Measurements from ENCODE around the gene SLC26A1. TPM values are rescaled to one million over a fixed set of nuclear protein-coding genes. Genes with fewer than 3 reads are reported as not detected.

The SLC26A1 gene
- total and polyA plus RNA-seq, 2 of the 13 experiments (the other 11 are each of a cell fraction or from before 2014, with no cell fraction given), result 5.4 to 22.9 TPM

DNA sequence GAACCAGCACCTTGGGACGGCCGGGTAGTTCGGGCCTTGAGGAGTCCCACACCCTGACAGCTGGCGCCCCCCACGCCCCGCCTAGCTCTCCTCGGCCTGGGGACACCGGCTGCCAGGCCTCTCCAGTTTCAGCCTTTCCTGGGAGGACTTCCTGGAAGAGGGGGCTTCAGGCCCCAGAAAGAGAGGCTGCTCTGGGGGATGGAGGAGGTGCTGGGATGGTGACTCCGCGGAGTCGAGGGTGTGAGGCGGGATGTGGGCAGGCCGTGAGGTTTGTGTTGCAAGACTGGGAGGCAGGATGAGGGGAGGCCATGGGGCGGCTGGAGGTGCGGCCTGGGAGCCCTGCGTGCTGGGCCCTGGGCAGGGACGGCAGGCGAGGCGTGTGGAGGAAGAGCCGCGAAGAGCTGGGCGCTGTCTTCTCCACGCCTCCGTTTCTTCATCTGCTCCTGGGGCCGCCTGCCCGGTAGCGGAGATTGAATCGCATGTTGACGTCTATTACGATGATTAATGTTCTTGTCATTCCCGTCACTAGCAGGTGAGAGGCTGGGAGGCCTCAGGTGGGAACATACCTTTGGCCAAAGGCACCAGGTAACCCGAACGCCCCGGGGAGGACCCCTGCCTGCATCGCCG lies 17.3 kb upstream of the SLC26A1 start (continued):
- TF ChIP-seq, protein P1, sequence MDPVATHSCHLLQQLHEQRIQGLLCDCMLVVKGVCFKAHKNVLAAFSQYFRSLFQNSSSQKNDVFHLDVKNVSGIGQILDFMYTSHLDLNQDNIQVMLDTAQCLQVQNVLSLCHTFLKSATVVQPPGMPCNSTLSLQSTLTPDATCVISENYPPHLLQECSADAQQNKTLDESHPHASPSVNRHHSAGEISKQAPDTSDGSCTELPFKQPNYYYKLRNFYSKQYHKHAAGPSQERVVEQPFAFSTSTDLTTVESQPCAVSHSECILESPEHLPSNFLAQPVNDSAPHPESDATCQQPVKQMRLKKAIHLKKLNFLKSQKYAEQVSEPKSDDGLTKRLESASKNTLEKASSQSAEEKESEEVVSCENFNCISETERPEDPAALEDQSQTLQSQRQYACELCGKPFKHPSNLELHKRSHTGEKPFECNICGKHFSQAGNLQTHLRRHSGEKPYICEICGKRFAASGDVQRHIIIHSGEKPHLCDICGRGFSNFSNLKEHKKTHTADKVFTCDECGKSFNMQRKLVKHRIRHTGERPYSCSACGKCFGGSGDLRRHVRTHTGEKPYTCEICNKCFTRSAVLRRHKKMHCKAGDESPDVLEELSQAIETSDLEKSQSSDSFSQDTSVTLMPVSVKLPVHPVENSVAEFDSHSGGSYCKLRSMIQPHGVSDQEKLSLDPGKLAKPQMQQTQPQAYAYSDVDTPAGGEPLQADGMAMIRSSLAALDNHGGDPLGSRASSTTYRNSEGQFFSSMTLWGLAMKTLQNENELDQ (CRISPR knock-in tag; IDR thresholded peaks at IDR 0.05; ENCODE audit: borderline replicate concordance), result no peak
- TF ChIP-seq ZC3H13 (CRISPR knock-in tag; IDR thresholded peaks at IDR 0.05) (no peak), KAT2B (IDR thresholded peaks at IDR 0.05; ENCODE audit: borderline replicate concordance, low read depth, low read length) (no peak), FOSL2 (CRISPR knock-in tag; IDR thresholded peaks at IDR 0.05) (no peak), ZBTB7B (CRISPR knock-in tag; IDR thresholded peaks at IDR 0.05) (0 out of 2 replicates have a peak, but pooled peaks have one; percentile 3), ZNF543 (CRISPR knock-in tag; IDR thresholded peaks at IDR 0.05) (no peak), ZNF747 (CRISPR knock-in tag; IDR thresholded peaks at IDR 0.05; ENCODE audit: borderline replicate concordance) (no peak), ZNF773 (CRISPR knock-in tag; IDR thresholded peaks at IDR 0.05; ENCODE audit: borderline replicate concordance) (no peak), MED1 (CRISPR knock-in tag; IDR thresholded peaks at IDR 0.05) (no peak), IKZF4 (CRISPR knock-in tag; IDR thresholded peaks at IDR 0.05; ENCODE audit: borderline replicate concordance, low read depth, not compliant biosample characterization) (no peak), ZNF780A (CRISPR knock-in tag; IDR thresholded peaks at IDR 0.05) (no peak)
- TF ChIP-seq, protein P2, sequence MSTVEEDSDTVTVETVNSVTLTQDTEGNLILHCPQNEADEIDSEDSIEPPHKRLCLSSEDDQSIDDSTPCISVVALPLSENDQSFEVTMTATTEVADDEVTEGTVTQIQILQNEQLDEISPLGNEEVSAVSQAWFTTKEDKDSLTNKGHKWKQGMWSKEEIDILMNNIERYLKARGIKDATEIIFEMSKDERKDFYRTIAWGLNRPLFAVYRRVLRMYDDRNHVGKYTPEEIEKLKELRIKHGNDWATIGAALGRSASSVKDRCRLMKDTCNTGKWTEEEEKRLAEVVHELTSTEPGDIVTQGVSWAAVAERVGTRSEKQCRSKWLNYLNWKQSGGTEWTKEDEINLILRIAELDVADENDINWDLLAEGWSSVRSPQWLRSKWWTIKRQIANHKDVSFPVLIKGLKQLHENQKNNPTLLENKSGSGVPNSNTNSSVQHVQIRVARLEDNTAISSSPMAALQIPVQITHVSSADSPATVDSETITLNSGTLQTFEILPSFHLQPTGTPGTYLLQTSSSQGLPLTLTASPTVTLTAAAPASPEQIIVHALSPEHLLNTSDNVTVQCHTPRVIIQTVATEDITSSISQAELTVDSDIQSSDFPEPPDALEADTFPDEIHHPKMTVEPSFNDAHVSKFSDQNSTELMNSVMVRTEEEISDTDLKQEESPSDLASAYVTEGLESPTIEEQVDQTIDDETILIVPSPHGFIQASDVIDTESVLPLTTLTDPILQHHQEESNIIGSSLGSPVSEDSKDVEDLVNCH (CRISPR knock-in tag; IDR thresholded peaks at IDR 0.05), result no peak
- TF ChIP-seq, protein P3, sequence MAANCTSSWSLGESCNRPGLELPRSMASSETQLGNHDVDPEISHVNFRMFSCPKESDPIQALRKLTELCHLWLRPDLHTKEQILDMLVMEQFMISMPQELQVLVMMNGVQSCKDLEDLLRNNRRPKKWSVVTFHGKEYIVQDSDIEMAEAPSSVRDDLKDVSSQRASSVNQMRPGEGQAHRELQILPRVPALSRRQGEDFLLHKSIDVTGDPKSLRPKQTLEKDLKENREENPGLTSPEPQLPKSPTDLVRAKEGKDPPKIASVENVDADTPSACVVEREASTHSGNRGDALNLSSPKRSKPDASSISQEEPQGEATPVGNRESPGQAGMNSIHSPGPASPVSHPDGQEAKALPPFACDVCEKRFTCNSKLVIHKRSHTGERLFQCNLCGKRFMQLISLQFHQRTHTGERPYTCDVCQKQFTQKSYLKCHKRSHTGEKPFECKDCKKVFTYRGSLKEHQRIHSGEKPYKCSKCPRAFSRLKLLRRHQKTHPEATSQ (CRISPR knock-in tag; IDR thresholded peaks at IDR 0.05; ENCODE audit: borderline replicate concordance), result no peak
- TF ChIP-seq, protein P4, sequence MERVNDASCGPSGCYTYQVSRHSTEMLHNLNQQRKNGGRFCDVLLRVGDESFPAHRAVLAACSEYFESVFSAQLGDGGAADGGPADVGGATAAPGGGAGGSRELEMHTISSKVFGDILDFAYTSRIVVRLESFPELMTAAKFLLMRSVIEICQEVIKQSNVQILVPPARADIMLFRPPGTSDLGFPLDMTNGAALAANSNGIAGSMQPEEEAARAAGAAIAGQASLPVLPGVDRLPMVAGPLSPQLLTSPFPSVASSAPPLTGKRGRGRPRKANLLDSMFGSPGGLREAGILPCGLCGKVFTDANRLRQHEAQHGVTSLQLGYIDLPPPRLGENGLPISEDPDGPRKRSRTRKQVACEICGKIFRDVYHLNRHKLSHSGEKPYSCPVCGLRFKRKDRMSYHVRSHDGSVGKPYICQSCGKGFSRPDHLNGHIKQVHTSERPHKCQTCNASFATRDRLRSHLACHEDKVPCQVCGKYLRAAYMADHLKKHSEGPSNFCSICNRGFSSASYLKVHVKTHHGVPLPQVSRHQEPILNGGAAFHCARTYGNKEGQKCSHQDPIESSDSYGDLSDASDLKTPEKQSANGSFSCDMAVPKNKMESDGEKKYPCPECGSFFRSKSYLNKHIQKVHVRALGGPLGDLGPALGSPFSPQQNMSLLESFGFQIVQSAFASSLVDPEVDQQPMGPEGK (CRISPR knock-in tag; IDR thresholded peaks at IDR 0.05), result 0 out of 2 replicates have a peak, but pooled peaks have one; percentile 46
- TF ChIP-seq, protein P5, sequence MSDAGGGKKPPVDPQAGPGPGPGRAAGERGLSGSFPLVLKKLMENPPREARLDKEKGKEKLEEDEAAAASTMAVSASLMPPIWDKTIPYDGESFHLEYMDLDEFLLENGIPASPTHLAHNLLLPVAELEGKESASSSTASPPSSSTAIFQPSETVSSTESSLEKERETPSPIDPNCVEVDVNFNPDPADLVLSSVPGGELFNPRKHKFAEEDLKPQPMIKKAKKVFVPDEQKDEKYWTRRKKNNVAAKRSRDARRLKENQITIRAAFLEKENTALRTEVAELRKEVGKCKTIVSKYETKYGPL (CRISPR knock-in tag; IDR thresholded peaks at IDR 0.05), result no peak
- TF ChIP-seq, protein P6, sequence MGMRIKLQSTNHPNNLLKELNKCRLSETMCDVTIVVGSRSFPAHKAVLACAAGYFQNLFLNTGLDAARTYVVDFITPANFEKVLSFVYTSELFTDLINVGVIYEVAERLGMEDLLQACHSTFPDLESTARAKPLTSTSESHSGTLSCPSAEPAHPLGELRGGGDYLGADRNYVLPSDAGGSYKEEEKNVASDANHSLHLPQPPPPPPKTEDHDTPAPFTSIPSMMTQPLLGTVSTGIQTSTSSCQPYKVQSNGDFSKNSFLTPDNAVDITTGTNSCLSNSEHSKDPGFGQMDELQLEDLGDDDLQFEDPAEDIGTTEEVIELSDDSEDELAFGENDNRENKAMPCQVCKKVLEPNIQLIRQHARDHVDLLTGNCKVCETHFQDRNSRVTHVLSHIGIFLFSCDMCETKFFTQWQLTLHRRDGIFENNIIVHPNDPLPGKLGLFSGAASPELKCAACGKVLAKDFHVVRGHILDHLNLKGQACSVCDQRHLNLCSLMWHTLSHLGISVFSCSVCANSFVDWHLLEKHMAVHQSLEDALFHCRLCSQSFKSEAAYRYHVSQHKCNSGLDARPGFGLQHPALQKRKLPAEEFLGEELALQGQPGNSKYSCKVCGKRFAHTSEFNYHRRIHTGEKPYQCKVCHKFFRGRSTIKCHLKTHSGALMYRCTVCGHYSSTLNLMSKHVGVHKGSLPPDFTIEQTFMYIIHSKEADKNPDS (CRISPR knock-in tag; IDR thresholded peaks at IDR 0.05), result no peak

Data from HepG2 (cell line).